ENCODE data around the gene HBM. TPM values are rescaled to one million over a fixed set of nuclear protein-coding genes. Genes with fewer than 3 reads are reported as not detected.

HBM gene
- polyA plus RNA-seq, 3 donors = 1.9 TPM; not detected in 2

DNA sequence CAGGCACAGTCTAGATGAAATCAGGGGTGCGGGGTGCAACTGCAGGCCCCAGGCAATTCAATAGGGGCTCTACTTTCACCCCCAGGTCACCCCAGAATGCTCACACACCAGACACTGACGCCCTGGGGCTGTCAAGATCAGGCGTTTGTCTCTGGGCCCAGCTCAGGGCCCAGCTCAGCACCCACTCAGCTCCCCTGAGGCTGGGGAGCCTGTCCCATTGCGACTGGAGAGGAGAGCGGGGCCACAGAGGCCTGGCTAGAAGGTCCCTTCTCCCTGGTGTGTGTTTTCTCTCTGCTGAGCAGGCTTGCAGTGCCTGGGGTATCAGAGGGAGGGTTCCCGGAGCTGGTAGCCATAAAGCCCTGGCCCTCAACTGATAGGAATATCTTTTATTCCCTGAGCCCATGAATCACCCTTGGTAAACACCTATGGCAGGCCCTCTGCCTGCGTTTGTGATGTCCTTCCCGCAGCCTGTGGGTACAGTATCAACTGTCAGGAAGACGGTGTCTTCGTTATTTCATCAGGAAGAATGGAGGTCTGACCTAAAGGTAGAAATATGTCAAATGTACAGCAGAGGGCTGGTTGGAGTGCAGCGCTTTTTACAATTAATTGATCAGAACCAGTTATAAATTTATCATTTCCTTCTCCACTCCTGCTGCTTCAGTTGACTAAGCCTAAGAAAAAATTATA, 12.3 kb downstream of the HBM start:
- WGBS, 3 donors = 53 to 65% (median 59%) methylated on average over 11 of the region's 11 CpGs
- H3K27ac ChIP-seq (ENCODE audit: low read depth, low read length) = no peak overlapping the region

DNA sequence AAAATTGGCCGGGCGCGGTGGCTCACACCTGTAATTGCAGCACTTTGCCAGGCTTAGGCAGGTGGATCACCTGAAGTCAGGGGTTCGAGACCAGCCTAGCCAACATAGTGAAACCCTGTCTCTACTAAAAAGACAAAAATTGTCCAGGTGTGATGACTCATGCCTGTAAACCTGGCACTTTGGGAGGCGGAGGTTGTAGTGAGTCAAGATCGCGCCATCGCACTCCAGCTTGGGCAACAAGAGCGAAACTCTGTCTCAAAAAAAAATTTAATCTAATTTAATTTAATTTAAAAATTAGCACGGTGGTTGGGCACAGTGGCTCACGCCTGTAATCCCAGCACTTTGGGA, 12.9 kb downstream of the HBM start:
- WGBS, 3 donors = 83 to 92% (median 87%) methylated on average over 11 of the region's 11 CpGs
- H3K27ac ChIP-seq (ENCODE audit: low read depth, low read length) = no peak overlapping the region

DNA sequence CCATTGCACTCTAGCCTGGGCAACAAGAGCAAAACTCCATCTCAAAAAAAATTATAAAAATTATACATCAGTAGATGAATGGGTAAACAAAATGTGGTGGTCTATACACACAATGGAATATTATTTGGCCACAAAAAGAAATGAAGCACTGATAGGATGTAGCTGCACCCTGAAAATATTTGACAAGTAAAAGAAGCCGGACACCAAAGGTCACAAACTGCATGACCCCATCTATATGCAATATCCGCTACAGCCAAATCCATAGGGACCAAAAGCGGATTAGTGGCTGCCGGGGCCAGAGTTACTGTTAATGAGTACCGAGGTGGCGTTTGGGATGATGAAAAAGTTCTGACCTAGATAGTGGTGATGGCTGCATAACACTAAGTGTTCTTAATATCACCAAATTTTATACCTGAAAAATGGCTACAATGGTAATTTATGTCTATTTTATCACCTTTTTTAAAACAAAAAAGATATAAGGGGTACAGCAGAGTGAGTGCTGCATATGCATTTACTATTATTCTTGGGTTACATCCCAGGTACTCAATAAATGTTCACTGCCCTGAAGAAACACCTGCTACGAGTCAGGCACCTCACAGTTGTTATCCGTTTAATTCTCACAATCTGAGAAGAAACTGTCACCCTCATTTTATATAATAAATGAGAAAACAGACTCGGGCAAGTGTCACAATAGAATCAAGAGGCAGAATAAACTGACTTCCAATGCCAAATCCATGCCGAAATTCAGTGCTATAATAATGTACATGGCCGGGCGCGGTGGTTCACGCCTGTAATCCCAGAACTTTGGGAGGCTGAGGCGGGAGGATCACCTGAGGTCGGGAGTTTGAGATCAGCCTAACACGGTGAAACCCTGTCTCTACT, 13.7 kb downstream of the HBM start:
- WGBS, 3 donors = 71 to 74% (median 73%) methylated on average over 17 of the region's 17 CpGs
- H3K27ac ChIP-seq (ENCODE audit: low read depth, low read length) = no peak overlapping the region

DNA sequence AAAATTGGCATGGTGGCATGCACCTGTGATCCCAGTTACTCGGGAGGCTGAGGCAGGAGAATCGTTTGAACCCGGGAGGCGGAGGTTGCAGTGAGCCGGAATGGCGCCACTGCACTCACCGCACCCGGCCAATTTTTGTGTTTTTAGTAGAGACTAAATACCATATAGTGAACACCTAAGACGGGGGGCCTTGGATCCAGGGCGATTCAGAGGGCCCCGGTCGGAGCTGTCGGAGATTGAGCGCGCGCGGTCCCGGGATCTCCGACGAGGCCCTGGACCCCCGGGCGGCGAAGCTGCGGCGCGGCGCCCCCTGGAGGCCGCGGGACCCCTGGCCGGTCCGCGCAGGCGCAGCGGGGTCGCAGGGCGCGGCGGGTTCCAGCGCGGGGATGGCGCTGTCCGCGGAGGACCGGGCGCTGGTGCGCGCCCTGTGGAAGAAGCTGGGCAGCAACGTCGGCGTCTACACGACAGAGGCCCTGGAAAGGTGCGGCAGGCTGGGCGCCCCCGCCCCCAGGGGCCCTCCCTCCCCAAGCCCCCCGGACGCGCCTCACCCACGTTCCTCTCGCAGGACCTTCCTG, 14.4 kb downstream of the HBM start, which contains the start of gene HBQ1:
Gene HBQ1 (plus strand): TSS at position 359 of the 575 bp plus-strand sequence. CDS start 28 bp downstream, at position 387.
- 6 to 9% (median 7%) methylated on average over 51 to 59 of the region's 59 CpGs for WGBS, 3 donors
- no peak within 1 kb of the TSS for H3K27ac ChIP-seq (ENCODE audit: low read depth, low read length)

DNA sequence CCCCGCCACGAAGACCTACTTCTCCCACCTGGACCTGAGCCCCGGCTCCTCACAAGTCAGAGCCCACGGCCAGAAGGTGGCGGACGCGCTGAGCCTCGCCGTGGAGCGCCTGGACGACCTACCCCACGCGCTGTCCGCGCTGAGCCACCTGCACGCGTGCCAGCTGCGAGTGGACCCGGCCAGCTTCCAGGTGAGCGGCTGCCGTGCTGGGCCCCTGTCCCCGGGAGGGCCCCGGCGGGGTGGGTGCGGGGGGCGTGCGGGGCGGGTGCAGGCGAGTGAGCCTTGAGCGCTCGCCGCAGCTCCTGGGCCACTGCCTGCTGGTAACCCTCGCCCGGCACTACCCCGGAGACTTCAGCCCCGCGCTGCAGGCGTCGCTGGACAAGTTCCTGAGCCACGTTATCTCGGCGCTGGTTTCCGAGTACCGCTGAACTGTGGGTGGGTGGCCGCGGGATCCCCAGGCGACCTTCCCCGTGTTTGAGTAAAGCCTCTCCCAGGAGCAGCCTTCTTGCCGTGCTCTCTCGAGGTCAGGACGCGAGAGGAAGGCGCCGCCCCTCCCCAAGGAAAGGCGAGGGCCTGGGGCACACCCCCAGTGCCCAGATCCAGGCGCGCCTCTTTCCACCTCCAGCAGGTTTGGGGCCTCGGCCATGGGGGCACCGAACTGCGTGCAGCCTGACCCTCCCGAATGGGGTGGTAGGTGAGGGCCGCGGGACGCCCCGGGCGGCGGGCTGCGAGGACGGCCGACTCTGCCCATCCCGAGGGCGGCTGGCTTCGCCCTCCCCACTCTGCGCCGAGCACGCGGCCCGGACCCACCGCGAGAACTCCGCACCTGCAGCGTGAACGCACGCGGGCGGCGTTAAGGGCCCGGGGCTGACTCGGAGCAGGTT, 15.1 kb downstream of the HBM start:
- WGBS, 3 donors = 1 to 2% (median 2%) methylated on average over 70 to 89 of the region's 89 CpGs
- H3K27ac ChIP-seq (ENCODE audit: low read depth, low read length) = no peak overlapping the region

DNA sequence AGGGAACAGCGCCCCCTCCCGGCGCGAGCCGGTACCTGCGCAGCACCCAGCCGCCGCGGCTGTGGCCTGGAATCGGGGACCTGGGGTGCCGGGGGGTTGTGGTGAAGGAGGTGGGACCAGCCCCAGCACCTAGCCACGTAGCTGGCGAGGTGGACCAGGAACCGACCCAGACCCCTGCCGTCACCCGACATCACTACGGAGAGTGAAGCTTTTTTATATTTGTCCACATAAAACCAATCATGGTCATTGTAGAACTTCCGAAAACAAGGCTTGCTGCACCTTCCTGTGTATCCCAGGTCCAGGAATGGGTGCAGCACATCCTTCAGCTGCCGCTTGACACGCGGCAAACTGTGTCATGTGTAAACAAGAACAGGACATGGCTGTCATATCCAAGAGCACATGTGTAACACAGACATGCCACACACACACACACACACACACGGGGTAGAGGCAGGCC, 15.8 kb downstream of the HBM start:
- no peak overlapping the region for H3K27ac ChIP-seq (ENCODE audit: low read depth, low read length)
- WGBS, 3 donors = 7 to 12% (median 9%) methylated on average over 22 of the region's 22 CpGs

DNA sequence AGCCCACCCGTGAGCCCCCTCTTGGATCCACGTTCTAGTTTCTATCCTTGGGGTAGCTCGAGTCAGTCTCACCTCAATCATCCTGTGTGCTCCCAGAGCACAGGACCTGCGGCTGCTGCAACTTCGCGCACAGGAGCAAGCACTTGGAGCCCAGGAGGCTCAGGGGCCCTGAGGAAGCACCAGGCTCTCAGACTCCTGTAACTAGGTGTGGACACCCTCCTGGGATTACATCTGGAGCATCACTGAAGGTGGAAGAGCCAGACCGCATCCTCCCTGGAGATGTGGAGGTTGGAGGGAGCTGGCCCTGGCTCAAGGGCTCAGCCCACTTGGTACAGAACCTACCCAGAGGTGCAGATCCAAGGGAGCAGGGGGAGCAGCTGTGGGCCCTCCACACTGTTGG, 17.2 kb downstream of the HBM start:
- WGBS, 3 donors = 69 to 83% (median 77%) methylated on average over 7 of the region's 7 CpGs
- no peak overlapping the region for H3K27ac ChIP-seq (ENCODE audit: low read depth, low read length)

DNA sequence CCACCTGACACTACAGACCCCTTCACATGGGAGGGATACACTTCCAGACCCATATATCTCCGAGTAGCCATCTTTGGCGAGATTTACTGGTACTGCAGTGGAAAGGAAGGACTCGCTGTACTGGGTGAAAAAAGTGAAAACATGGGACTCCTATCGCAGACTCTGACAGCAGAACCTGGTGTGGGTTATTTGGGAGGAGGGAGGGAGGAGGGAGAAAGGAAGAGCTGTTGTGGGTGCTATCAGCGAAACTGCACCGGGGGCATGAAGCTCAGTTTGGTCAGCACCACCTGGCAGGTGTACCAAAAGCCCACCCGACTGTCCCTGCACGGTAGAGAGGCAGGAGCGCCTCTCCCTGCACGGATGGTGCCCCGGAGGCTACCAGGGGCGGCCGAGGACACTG, 19.4 kb downstream of the HBM start:
- WGBS, 3 donors = 83 to 88% (median 85%) methylated on average over 12 to 13 of the region's 13 CpGs
- H3K27ac ChIP-seq (ENCODE audit: low read depth, low read length) = no peak overlapping the region

DNA sequence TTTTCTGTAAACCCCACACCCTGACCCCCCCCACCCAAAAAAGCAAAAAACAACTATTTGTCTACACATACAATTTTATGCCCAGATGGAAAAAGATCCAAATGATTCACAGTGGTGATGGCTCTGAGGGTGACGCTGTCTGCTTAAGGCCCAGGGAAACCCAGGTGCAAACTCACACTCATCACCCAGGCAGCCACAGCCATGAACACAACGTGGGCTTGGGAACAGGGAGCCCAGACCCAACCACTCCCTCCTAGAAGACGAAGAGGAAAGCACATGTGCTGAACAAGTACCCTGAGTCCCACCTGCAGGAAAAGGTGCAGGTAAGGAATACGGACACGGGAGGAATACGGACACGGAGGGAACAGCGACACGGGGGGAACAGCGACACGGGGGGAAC, 19.9 kb downstream of the HBM start:
- 83 to 89% (median 88%) methylated on average over 10 to 11 of the region's 11 CpGs for WGBS, 3 donors
- H3K27ac ChIP-seq (ENCODE audit: low read depth, low read length) = no peak overlapping the region

DNA sequence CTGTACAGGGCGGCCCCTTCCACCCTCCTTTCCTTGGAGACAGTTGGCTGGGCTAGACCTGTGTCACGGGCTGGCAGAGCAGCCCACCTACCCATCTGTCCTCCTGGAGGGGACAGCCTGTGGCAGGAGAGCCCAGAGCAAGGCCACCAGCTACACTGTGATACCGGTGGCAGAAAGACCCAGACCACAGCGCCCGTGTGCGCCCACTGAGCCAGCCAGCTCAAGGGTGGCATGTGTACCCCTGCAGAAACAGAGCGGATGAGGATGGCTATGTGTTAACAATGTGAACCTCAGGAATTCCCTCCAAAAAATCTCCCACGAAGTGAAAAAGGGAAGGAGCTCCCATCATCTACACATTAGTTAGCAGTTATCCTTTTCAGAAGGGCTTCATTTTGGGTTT, 21.6 kb downstream of the HBM start:
- H3K27ac ChIP-seq (ENCODE audit: low read depth, low read length) = no peak overlapping the region
- 94 to 98% (median 98%) methylated on average over 8 of the region's 8 CpGs for WGBS, 3 donors

DNA sequence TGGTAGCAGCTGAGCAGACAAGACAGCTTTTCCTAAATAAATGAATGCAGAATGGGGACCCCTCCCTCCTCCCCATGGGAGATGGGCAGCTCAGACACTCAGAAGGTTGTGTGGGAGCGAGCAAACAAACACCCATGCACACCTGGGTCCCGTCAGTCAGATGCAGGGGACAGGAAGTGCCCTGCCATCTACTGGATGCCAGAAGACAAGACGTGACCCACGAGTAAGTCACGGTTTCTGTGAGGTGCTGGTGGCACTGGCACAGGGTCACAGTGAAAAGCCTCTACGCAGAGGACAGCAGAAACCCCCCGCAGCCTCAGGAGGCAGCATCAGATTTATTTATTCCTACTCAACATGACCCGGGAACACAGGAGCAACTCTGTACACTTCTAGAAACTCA, 22.9 kb downstream of the HBM start:
- 68 to 82% (median 74%) methylated on average over 8 of the region's 8 CpGs for WGBS, 3 donors
- H3K27ac ChIP-seq (ENCODE audit: low read depth, low read length) = no peak overlapping the region

DNA sequence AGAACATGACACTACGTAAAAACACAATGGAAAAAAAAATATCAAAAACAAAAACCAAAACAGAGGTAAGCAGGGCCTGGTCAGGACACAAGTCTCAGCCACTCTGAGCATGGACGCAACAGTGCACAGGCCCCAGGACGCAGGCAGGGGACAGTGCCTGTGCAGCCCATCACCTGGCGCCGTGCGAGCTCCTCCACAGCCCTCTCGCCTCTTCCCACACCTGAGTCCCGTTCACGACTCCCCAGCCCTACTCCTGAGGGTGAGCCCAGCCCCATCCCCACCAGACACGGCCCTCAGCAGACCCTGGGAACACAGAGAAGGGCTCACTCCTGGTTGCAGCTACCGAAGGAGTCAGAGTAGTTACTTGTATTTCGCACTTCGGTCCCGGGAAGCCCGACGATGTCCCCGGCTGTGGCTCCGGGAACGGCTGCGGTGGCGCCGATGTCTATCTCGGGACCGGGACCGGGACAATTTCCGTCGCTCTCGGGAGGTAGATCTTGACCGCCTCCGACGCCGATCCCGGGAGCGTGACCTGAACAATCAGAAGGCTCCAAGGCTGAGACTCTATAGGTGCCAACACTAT, 23.9 kb downstream of the HBM start:
- 92 to 95% (median 95%) methylated on average over 34 of the region's 34 CpGs for WGBS, 3 donors
- no peak overlapping the region for H3K27ac ChIP-seq (ENCODE audit: low read depth, low read length)

DNA sequence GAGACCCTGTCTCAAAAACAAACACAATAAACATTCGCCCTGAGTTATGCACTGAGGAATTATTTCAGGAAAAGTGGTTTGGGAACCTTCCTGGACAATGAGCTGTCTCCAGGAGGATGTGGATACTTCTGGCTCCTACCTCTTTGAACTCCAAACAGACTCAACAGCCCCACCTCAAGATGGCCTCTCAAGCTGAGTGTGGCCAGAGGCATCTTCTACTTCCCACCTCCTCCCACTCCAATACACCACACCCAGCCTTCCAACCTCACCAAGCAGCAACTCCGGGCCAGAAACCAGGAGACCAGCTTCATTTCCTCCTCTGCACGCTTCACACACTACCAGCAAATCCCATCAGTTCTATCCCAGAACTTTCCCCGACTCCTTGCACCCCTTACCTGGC, 26.1 kb downstream of the HBM start:
- 84 to 90% (median 86%) methylated on average over 4 of the region's 4 CpGs for WGBS, 3 donors
- H3K27ac ChIP-seq (ENCODE audit: low read depth, low read length) = no peak overlapping the region

DNA sequence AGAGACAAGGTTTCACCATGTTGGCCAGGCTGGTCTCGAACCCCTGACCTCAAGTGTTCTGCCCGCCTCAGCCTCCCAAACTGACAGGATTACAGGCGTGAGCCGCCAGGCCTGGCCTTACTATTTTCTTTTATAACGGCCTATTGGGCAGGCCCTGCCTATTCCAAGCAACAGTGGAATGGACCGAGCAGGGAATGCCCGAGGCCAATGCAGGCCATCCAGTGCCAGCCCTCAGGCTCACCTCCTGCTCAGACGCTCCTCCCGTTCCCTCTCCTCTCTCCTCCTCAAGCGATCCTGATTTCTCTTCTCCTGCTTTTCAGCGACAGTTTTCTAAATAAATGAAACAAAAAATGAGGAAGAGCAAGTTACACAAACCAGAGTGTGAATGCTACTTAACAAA, 26.9 kb downstream of the HBM start:
- 93 to 96% (median 95%) methylated on average over 11 of the region's 11 CpGs for WGBS, 3 donors
- H3K27ac ChIP-seq (ENCODE audit: low read depth, low read length) = no peak overlapping the region

DNA sequence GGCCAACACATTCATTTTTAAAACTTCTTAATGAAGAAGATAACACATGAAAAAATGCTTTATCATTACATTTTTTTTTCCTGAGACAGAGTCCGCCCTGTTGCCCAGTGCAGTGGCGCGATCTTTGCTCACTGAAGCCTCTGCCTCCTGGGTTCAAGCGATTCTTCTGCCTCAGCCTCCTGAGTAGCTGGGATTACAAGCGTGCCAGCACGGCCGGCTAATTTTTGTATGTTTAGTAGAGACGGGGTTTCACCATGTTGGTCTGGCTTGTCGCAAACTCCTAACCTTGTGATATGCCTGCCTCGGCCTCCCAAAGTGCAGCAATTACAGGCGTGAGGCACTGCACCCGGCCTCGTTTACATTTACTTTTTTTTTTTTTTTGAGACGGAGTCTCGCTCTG, 27.7 kb downstream of the HBM start:
- no peak overlapping the region for H3K27ac ChIP-seq (ENCODE audit: low read depth, low read length)
- WGBS, 3 donors = 92 to 94% (median 93%) methylated on average over 13 to 15 of the region's 15 CpGs

DNA sequence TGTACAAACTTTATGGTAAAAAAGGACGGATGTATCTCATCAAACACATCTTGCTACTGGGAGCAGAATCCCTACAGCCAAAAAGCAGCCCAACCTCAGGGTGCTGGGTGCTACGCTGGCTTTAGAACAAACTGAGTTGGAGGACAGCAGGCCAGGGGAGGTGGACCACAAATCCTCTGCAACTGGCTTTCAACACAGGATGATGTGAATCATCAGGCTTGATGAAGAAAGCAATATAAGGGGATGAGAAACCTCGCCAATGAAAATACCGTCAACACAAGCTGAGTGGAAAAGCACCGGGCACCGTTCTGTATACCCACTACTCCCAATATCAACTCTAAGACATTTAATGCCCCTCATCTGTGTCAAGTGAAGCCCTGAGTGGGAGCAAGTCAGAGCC, 28.7 kb downstream of the HBM start:
- 86 to 97% (median 90%) methylated on average over 6 of the region's 6 CpGs for WGBS, 3 donors
- no peak overlapping the region for H3K27ac ChIP-seq (ENCODE audit: low read depth, low read length)

DNA sequence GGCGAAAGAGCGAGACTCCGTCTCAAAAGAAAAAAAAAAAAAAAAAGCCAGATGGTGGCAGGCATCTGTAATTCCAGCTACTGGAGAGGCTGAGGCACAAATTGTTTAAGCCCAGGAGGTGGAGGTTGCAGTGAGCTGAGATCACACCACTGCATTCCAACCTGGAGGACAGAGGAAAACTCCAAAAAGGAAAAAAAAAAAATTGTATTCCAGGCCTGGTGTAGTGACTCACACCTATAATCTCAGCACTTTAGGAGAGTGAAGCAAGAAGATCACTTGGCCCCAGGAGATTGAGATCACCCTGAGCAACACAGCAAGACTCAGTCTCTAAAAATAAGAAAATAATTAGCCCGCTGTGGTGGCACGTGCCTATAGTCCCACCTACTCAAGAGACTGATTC, 34.6 kb downstream of the HBM start:
- no peak overlapping the region for H3K27ac ChIP-seq (ENCODE audit: low read depth, low read length)
- 92 to 99% (median 93%) methylated on average over 5 of the region's 5 CpGs for WGBS, 3 donors

DNA sequence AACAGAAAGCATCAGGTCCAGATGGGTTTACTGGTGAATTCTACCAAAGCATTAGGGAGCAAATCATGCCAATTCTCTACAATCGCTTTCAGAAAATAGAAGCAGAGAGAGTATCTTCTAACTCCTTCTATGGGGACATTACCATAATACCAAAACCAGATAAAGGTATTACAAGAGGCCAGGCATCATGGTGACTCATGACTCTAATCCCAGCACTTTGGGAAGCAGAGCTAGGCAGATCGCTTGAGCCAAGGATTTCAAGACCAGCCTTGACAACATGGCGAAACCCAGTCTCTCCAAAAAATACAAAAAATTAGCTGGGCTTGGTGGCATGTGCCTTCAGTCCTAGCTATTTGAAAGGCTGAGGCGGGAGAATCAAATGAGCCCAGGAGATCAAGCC, 37.5 kb downstream of the HBM start:
- 91 to 98% (median 96%) methylated on average over 4 of the region's 4 CpGs for WGBS, 3 donors
- no peak overlapping the region for H3K27ac ChIP-seq (ENCODE audit: low read depth, low read length)
